Measurements from ENCODE around the gene LRRC7. TPM values are rescaled to one million over a fixed set of nuclear protein-coding genes. Genes with fewer than 3 reads are reported as not detected.

LRRC7 gene
- total RNA-seq, 2 donors from 2014 or later: 2.8 to 3.0 TPM

GRCh38 chr1:69914976-69915765, 347.4 kb downstream of the LRRC7 start:
- no peak overlapping the region for H3K4me3 ChIP-seq
- no peaks in the 10 kb centered on the region for H3K9me3 ChIP-seq
- TF ChIP-seq POLR2AphosphoS5 (IDR thresholded peaks at IDR 0.05) (no peak), CTCF (IDR thresholded peaks at IDR 0.05) (no peak), POLR2A (IDR thresholded peaks at IDR 0.05) (no peak)
- no peak for DNase-seq (ENCODE audit: low spot score)
- H3K27me3 ChIP-seq (replicated peaks; ENCODE audit: insufficient read depth): no peaks in the 10 kb centered on the region
- no peaks in the 10 kb centered on the region for H3K4me1 ChIP-seq (replicated peaks)
- intact Hi-C loops (cut with DNase I): no loop called here
- no peaks in the 10 kb centered on the region for H3K36me3 ChIP-seq
- WGBS: 46% methylated on average over 5 of the region's 5 CpGs
- H3K27ac ChIP-seq: no peak overlapping the region

- Histone ChIP-seq H3K4me1 (replicated peaks) (no peaks in the 10 kb centered on the region), H3K9me3 (no peaks in the 10 kb centered on the region), H3K27ac (no peak overlapping the region), H3K36me3 (no peaks in the 10 kb centered on the region), H3K27me3 (replicated peaks; ENCODE audit: insufficient read depth) (no peaks in the 10 kb centered on the region), H3K4me3 (no peak overlapping the region)
- WGBS: 96% methylated on average over 36 of the region's 36 CpGs
- intact Hi-C loops (cut with DNase I): no loop called here
- TF ChIP-seq CTCF (IDR thresholded peaks at IDR 0.05) (no peak), POLR2A (IDR thresholded peaks at IDR 0.05) (no peak), POLR2AphosphoS5 (IDR thresholded peaks at IDR 0.05) (no peak)
- no peak for DNase-seq (ENCODE audit: low spot score)
Observed at GRCh38 chr1:69919129-69919921, 351.6 kb downstream of the LRRC7 start.

- no peaks in the 10 kb centered on the region for H3K27me3 ChIP-seq (replicated peaks; ENCODE audit: insufficient read depth)
- intact Hi-C loops (cut with DNase I): no loop called here
- H3K9me3 ChIP-seq: no peaks in the 10 kb centered on the region
- DNase-seq (ENCODE audit: low spot score): no peak
- H3K4me3 ChIP-seq: no peak overlapping the region
- H3K4me1 ChIP-seq (replicated peaks): no peaks in the 10 kb centered on the region
- no peak overlapping the region for H3K27ac ChIP-seq
- 96% methylated on average over 6 of the region's 6 CpGs for WGBS
- no peak for TF ChIP-seq CTCF (IDR thresholded peaks at IDR 0.05)
- TF ChIP-seq POLR2AphosphoS5 (IDR thresholded peaks at IDR 0.05): no peak
- TF ChIP-seq POLR2A (IDR thresholded peaks at IDR 0.05): no peak
- no peaks in the 10 kb centered on the region for H3K36me3 ChIP-seq
Observed at GRCh38 chr1:69919922-69920273, 352.2 kb downstream of the LRRC7 start.

- TF ChIP-seq CTCF (IDR thresholded peaks at IDR 0.05) (no peak), POLR2A (IDR thresholded peaks at IDR 0.05) (no peak)
- intact Hi-C loops (cut with DNase I): no loop called here
- Histone ChIP-seq H3K4me3 (no peak overlapping the region), H3K9me3 (no peaks in the 10 kb centered on the region), H3K27ac (no peak overlapping the region), H3K27me3 (replicated peaks; ENCODE audit: insufficient read depth) (no peaks in the 10 kb centered on the region), H3K36me3 (no peaks in the 10 kb centered on the region), H3K4me1 (replicated peaks) (no peaks in the 10 kb centered on the region)
- DNase-seq (ENCODE audit: low spot score): no peak
- WGBS: 92% methylated on average over 1 of the region's 1 CpG
Observed at GRCh38 chr1:69920426-69920825, 352.7 kb downstream of the LRRC7 start.

Data from prostate gland (tissue), 2 donors.